HG02798 (cell line): Measurements from ENCODE around the gene NCKAP1.
"Not testable (repeated sequence)": the region's sequence is repeated elsewhere in the genome, so short reads cannot be mapped to it uniquely, and the experiment has no call there.

Experiments
- ATAC-seq: cut with Tn5 transposase; IDR thresholded peaks from one replicate; pipeline ENCODE4 v1.9.1; 2021; ENCODE audit warnings: mild to moderate bottlenecking; ENCODE audit not compliant: unreplicated experiment, poor library complexity

Gene NCKAP1, protein sequence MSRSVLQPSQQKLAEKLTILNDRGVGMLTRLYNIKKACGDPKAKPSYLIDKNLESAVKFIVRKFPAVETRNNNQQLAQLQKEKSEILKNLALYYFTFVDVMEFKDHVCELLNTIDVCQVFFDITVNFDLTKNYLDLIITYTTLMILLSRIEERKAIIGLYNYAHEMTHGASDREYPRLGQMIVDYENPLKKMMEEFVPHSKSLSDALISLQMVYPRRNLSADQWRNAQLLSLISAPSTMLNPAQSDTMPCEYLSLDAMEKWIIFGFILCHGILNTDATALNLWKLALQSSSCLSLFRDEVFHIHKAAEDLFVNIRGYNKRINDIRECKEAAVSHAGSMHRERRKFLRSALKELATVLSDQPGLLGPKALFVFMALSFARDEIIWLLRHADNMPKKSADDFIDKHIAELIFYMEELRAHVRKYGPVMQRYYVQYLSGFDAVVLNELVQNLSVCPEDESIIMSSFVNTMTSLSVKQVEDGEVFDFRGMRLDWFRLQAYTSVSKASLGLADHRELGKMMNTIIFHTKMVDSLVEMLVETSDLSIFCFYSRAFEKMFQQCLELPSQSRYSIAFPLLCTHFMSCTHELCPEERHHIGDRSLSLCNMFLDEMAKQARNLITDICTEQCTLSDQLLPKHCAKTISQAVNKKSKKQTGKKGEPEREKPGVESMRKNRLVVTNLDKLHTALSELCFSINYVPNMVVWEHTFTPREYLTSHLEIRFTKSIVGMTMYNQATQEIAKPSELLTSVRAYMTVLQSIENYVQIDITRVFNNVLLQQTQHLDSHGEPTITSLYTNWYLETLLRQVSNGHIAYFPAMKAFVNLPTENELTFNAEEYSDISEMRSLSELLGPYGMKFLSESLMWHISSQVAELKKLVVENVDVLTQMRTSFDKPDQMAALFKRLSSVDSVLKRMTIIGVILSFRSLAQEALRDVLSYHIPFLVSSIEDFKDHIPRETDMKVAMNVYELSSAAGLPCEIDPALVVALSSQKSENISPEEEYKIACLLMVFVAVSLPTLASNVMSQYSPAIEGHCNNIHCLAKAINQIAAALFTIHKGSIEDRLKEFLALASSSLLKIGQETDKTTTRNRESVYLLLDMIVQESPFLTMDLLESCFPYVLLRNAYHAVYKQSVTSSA

GRCh38 chr2:183038341-183039300 lies at the start of gene NCKAP1:
Gene NCKAP1 (minus strand): TSS chr2:183038457. CDS start chr2:183038099, 358 bp downstream.
- peak; percentile 83 for ATAC-seq

DNA sequence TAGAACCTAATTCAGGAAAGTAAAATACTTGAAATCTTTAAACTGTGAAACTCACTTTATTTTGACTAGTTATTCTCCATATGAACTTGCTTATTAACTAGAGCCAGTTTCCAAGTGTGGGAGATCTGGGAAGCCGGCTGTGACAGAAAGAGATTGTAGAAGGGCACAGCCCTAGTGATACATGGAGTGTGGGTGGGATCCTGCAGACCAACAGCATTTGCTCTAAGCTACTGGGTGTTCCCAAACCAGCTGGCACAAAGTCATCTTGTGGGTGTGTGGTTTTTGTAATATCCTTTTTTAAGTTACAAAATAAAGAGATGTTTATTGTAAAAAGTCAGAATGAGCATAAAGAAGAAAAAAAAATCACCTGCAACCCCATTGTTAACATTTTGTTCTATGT lies 43.7 kb upstream of the NCKAP1 start:
- ATAC-seq = no peak

DNA sequence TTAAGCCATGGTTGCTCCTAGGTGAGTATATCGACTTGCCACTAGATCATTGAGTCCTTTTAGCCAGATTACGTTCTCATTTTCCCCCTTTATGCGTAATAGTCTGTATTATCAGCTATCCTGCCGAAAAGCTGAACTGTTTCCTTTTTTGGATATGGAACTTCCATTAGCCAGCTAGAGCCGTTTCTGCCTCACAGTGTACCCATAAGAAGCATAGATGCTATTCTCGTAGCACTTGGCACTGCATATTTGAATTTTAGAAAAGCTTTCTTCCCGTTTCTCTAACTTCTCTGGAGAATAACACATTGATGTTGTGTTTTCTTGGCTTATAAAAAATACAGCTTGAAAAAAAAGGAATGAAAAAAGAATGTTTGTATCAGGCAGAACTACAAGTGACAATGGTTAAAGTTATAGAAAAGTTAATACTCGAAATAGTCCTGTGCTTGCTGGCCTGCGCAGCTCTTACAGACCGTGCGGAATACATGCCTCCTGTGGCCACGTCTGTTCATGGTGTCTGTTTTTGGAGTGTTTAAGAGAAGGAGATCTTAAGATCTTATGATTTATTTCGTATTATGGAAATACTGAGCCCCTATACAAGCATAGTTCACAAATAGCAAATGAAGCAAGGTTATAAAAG lies 41.0 kb upstream of the NCKAP1 start:
- ATAC-seq = peak; percentile 21

DNA sequence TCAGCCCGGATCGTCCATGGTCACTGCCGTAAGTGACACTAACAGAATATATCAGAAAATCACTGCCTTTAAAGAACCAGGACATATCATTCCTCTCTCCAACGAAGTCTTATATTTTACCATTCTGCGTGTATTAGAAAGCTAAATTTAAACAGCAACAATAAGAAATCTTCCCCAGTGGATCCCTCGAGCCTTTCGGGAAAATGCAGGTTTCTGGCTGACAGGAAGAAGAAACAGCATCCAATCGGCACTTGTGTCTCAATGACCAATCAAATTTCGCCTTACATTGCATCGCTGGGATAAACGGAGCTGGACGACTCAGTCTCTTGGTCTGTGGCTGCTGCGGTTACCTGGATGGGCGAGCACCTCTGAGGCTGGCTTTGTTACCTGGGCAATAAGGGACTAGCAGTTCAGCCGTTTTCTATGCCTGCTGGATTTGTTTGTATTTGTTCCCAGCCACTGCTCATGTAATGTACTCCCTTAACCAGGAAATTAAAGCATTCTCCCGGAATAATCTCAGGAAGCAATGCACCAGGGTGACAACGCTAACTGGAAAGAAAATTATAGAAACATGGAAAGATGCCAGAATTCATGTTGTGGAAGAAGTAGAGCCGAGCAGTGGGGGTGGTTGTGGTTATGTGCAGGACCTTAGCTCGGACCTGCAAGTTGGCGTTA lies 40.3 kb upstream of the NCKAP1 start, which contains the start of gene DUSP19:
DUSP19 (plus strand) TSS at position 284 of the 675 bp plus-strand sequence; CDS start at position 471, 187 bp downstream.
- peak; percentile 94 for ATAC-seq

- no peak for ATAC-seq
Observed at GRCh38 chr2:183078163-183078463, 39.9 kb upstream of the NCKAP1 start.

DNA sequence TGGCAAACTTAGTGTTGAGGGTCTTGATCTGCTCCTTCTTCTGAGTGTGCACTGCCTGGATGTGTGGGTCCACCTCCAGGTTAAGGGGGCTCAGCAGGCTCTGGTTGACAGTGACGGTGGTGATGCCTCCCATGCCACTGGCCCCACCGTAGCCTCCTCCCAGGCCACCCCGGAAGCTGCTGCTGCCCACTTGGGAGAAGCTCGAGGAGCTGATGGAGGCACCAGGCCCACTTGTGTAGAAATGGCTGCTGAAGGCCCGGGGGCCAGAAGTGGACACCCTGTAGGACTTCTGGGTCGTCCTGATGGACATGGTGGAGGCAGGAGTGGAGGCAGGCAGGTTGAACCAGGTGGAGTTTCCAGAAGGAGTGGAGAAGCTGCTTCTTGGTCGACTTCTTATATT lies 33.9 kb upstream of the NCKAP1 start:
- ATAC-seq = no peak

DNA sequence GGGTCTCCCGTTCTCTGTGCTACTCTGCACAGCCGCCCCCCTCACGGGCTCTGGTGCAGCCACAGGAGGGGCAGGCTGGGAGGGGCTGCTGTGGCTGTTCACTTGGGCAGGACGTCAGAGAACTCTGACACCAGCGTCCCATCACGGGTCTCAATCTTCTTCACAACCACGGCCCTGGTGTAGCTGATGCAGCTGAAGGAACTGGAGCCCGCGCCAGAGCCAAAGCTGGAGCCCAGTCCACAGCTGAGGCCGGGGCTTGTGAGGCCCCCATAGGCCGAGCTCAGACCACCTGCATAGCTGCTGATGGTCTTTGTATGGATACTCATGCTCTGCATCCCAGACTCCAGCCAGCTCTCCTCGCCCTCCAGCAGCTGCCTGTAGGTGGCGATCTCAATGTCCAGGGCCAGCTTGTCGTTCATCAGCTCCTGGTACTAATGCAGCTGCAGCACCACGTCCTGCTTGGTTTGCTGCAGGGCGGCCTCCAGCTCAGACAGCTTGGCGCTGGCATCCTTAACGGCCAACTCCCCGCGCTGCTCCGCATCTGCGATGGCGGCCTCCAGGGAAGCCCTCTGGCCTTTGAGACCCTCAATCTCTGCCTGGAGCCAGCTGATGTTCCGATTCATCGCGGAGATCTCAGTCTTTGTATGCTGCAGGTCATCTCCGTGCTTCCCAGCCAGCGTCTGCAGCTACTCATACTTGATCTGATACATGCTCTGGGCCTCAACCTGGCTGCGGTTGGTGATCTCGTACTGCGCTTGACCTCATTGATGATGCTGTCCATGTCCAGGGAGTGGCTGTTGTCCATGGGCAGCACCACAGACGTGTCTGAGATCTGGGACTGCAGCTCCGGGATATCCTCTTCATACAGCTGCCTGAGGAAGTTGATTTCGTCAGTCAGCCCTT lies 32.9 kb upstream of the NCKAP1 start:
- no peak for ATAC-seq

GRCh38 chr2:183069174-183069573 lies 30.9 kb upstream of the NCKAP1 start:
- ATAC-seq = no peak

GRCh38 chr2:183068561-183068960 lies 30.3 kb upstream of the NCKAP1 start:
- no peak for ATAC-seq

DNA sequence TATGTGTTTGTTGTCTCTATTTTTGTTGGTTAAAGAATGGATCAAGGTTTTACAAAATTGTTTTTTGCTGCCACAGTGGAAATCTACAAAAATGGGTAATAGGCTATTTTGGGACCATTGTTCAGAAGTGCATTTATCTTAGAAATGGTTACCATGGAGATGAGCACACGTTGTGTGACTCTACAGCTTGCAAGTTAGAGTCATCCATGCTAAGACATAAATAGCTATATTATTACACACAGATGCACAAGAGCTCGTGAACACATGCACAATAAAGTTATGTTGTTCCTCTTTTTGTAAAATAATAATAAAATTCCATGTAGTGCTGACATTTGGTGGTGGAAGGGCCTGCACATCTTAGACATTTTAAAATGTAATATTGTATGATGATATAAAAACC lies 24.8 kb upstream of the NCKAP1 start:
- ATAC-seq = no peak

DNA sequence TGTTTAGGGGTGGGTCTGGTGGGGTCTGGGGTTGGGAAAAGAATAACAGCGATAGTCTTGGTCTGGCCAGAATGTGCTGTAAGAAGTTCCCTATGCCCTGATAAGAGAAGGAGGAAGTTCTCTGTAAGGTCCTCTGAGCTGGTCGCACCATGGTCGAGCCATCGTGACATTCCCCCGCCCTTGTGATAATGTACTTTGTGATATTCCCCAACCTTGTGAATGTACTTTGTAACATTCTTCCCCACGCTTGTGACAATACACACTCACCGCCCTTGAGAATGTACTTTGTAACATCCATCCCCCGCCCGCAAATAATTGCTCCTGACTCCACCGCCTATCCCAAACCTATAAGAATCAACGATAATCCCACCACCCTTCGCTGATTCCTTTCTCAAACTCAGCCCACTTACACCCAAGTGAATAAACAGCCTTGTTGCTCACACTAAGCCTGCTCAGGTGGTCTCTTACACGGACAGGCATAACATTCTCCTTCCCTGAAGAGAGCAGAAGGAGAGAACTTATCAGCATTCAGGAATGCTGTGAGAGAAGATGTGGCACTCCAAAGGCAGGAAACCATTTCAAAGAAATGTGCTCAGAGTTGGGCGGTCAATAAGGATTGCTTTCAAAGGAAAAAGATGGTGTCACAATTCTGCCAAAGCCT lies 22.4 kb upstream of the NCKAP1 start:
- ATAC-seq = no peak

DNA sequence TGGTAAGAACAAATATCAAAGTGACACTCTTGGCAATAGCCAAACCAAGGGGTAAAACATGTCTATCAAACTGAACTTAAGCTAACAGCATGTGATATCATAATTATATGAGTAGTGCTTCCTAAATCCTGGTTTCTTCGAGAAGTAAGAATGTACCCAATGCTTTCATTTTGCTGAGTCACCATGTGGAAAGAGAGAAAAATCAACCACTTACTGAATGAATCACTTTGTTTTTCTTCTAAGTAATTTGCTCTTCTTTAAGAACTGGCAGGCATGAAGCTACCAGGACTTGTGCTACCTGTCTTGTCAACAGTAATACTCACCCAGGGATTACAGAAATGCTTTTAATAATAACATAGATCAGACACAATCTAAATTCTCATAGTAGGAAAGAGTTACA lies 21.3 kb upstream of the NCKAP1 start:
- no peak for ATAC-seq

DNA sequence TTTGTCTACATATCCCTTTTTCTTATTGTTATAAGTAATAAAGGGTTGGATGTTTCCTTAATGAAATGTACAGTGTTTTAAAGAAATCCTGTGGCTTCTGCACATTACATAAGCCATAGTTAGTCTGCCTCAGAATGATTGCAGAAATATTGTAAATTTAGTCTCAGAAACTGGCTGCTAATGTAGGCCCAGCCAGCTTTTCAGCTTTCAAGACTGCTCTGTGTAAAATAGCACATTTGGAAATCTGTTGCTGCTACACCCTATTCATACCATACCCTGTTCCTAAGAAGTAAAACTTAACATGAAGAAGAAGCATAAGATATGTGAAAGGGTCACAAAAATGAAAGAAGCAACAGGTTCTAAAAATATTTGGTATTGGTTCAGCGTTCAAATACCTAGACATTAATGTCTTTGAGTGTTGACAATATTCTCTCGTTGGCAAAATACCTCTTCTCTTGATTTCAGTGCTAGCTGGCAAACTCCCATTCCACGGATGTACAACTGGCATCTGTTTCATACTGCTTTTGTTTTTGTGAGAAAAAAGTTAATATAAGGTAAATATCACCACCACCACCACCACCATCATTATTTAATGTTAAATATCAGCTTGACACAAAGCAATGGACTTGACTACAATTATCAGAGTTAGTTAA lies 19.2 kb upstream of the NCKAP1 start:
- ATAC-seq = peak; percentile 57

GRCh38 chr2:183049420-183049819 lies 11.2 kb upstream of the NCKAP1 start:
- no peak for ATAC-seq

GRCh38 chr2:183047486-183048125 lies 9.3 kb upstream of the NCKAP1 start:
- not testable (repeated sequence) for ATAC-seq

GRCh38 chr2:183043580-183043979 lies 5.3 kb upstream of the NCKAP1 start:
- not testable (repeated sequence) for ATAC-seq
